HCT116 (cell line): ENCODE measurements around the gene DUSP14. TPM values are rescaled to one million over a fixed set of nuclear protein-coding genes. Genes with fewer than 3 reads are reported as not detected.

ENCODE experiments used
- ATAC-seq: fragments of 200-7000 bp; cut with Tn5 transposase; 2 replicates; pipeline ENCODE4 v1.9.1; 2020; ENCODE audit warnings: mild to moderate bottlenecking, moderate library complexity
- BruUV-seq: library from RNA; stranded (reverse); fragments of 400-500 nt; replicated peaks from 2 replicates; lab custom pipeline; 2021; lab: Mats Ljungman, UMichigan
- CTCF ChIA-PET: fragments of 300-600 bp; sonication (Branson Sonifier 250); formaldehyde crosslinking; loops from one replicate; lab custom pipeline; 2021; ENCODE audit warnings: antibody characterized with exemption; lab: Charles Lee
- POLR2A ChIA-PET: fragments of 300-600, 350-600 bp; sonication (Branson Sonifier 250); formaldehyde crosslinking; loops from one replicate; lab custom pipeline; 2021; ENCODE audit warnings: antibody characterized with exemption; lab: Charles Lee
- RAD21 ChIA-PET, 2 experiments: fragments of 300-600 bp; sonication (Branson Sonifier 250); formaldehyde crosslinking; loops; one replicate each; lab custom pipeline; 2023; ENCODE audit warnings: low total read pairs in 2 of 2; ENCODE audit not compliant: uncharacterized antibody in 2 of 2, unreplicated experiment in 2 of 2, low non-redundant PET in 1 of 2; lab: Charles Lee
- DNase-seq: peaks from one replicate; pipeline ENCODE4 v3.0.0-alpha.2; 2010; ENCODE audit warnings: low read depth, low spot score
- H2AFZ ChIP-seq: fragments of 200-600 bp; shearing (Covaris generic), sonication (generic); 2 replicates; pipeline ENCODE4 v1.6.1; 2017; ENCODE audit warnings: low read depth, mixed run types, mixed read lengths, antibody characterized with exemption, low read length; ENCODE audit not compliant: poor library complexity, severe bottlenecking
- H3K27ac ChIP-seq: 2 replicates; pipeline ENCODE4 v1.5.1; 2012; ENCODE audit warnings: low read depth, low read length
- H3K27me3 ChIP-seq: fragments of 200-600 bp; sonication (generic); 2 replicates; pipeline ENCODE4 v1.6.1; 2016; ENCODE audit warnings: mixed run types, low read length, mixed read lengths; ENCODE audit not compliant: insufficient read depth
- H3K36me3 ChIP-seq, 2 experiments: fragments of 200-500 bp in 1 of 2; fragments of 200-600 bp in 1 of 2; sonication (Bioruptor generic) in 1 of 2; sonication (generic) in 1 of 2; 2 replicates each; pipeline versions ENCODE4 v1.5.1 to v1.6.1; 2014 to 2016; ENCODE audit warnings: low read length in 2 of 2, inconsistent platforms in 1 of 2, mixed read lengths in 1 of 2, mixed run types in 1 of 2; ENCODE audit not compliant: insufficient read depth in 2 of 2, control insufficient read depth in 1 of 2
- H3K4me1 ChIP-seq, 2 experiments: fragments of 200-600 bp in 1 of 2; sonication (generic) in 1 of 2; 2 replicates each; pipeline versions ENCODE4 v1.5.1 to v1.6.1; 2012 to 2017; ENCODE audit warnings: low read length in 2 of 2, inconsistent platforms in 1 of 2, mild to moderate bottlenecking in 1 of 2, mixed read lengths in 1 of 2, mixed run types in 1 of 2, moderate library complexity in 1 of 2; ENCODE audit not compliant: insufficient read depth in 2 of 2, control insufficient read depth in 1 of 2
- H3K4me2 ChIP-seq: fragments of 200-600 bp; sonication (generic); 2 replicates; pipeline ENCODE4 v1.6.1; 2017; ENCODE audit warnings: mixed run types, low read length, mixed read lengths
- H3K4me3 ChIP-seq, 2 experiments: fragments of 200-600 bp in 1 of 2; sonication (generic) in 1 of 2; replicated peaks in 1 of 2; 2 replicates each; pipeline ENCODE4 v1.5.1; 2011 to 2016; ENCODE audit warnings: low read length in 2 of 2, control low read depth in 1 of 2, low read depth in 1 of 2, mild to moderate bottlenecking in 1 of 2, mixed read lengths in 1 of 2, mixed run types in 1 of 2
- H3K79me2 ChIP-seq: fragments of 200-600 bp; sonication (generic); 2 replicates; pipeline ENCODE4 v1.6.1; 2017; ENCODE audit warnings: mild to moderate bottlenecking, mixed run types, low read length, moderate library complexity, mixed read lengths; ENCODE audit not compliant: insufficient read depth
- H3K9ac ChIP-seq: fragments of 200-600 bp; sonication (generic); 2 replicates; pipeline ENCODE4 v1.6.1; 2016; ENCODE audit warnings: low read length, mixed read lengths
- H3K9me2 ChIP-seq: fragments of 200-600 bp; sonication (generic), shearing (Covaris generic); 2 replicates; pipeline ENCODE4 v1.6.1; 2017; ENCODE audit warnings: mixed run types, mild to moderate bottlenecking, moderate library complexity; ENCODE audit not compliant: insufficient read depth
- H3K9me3 ChIP-seq, 2 experiments: fragments of 200-500 bp in 1 of 2; fragments of 200-600 bp in 1 of 2; sonication (Bioruptor generic) in 1 of 2; sonication (generic) in 1 of 2; 2 replicates each; pipeline ENCODE4 v1.6.1; 2014 to 2017; ENCODE audit warnings: low read length in 2 of 2, mixed read lengths in 2 of 2, inconsistent platforms in 1 of 2, low read depth in 1 of 2, mild to moderate bottlenecking in 1 of 2, mixed run types in 1 of 2, moderate library complexity in 1 of 2; ENCODE audit not compliant: control insufficient read depth in 1 of 2, insufficient read depth in 1 of 2
- H4K20me1 ChIP-seq: fragments of 200-600 bp; sonication (generic), shearing (Covaris generic); 2 replicates; pipeline ENCODE4 v1.6.1; 2017; ENCODE audit warnings: mixed run types, mild to moderate bottlenecking, moderate library complexity; ENCODE audit not compliant: insufficient read depth
- CEBPB ChIP-seq: IDR thresholded peaks from 2 replicates; pipeline ENCODE4 v1.6.1; 2012; ENCODE audit warnings: low read depth
- EGR1 ChIP-seq: IDR thresholded peaks from 2 replicates; pipeline ENCODE4 v1.6.1; 2012; ENCODE audit warnings: low read depth
- RAD21 ChIP-seq: IDR thresholded peaks from 2 replicates; pipeline ENCODE4 v1.6.1; 2012; ENCODE audit warnings: low read depth, mild to moderate bottlenecking
- SIN3A ChIP-seq: IDR thresholded peaks from 2 replicates; pipeline ENCODE4 v1.6.1; 2012; ENCODE audit warnings: low read depth
- SP1 ChIP-seq: IDR thresholded peaks from 2 replicates; pipeline ENCODE4 v1.6.1; 2012; ENCODE audit warnings: low read depth
- SRF ChIP-seq: IDR thresholded peaks from 2 replicates; pipeline ENCODE4 v1.6.1; 2012; ENCODE audit warnings: low read depth
- TCF7L2 ChIP-seq: IDR thresholded peaks from 2 replicates; pipeline ENCODE4 v1.7.0; 2011; ENCODE audit warnings: borderline replicate concordance, inconsistent platforms; ENCODE audit not compliant: insufficient read depth, insufficient read length; ENCODE audit errors: extremely low read depth
- ZFX ChIP-seq: fragments of 450-650 bp; IDR thresholded peaks from 2 replicates; pipeline ENCODE4 v1.6.1; 2017
- ZNF274 ChIP-seq: fragments of 200-500 bp; sonication (Bioruptor generic); IDR thresholded peaks from 2 replicates; pipeline ENCODE4 v1.6.1; 2014; ENCODE audit warnings: mild to moderate bottlenecking, low read depth, low read length, inconsistent platforms
- intact Hi-C: fragments of 100-400 bp; cut with micrococcal nuclease; formaldehyde crosslinking; loops from 2 replicates; pipeline ENCODE4 v1.10.0; 2022
- total RNA-seq: library from RNA; stranded (reverse); gene quantifications from one replicate; pipeline ENCODE4 v1.2.1, GENCODE V29; 2021; ENCODE audit not compliant: unreplicated experiment
- TF ChIP-seq, protein P1 (sequence below): IDR thresholded peaks from 2 replicates; pipeline ENCODE4 v1.6.1; 2012
- TF ChIP-seq, protein P2 (sequence below), 3 experiments: fragments of 200-600 bp in 1 of 3; sonication (generic) in 1 of 3; IDR thresholded peaks in 2 of 3; conservative IDR thresholded peaks in 1 of 3; 2 replicates each; pipeline ENCODE4 v1.5.1; 2012 to 2017; ENCODE audit warnings: low read depth in 2 of 3, low read length in 2 of 3, antibody characterized with exemption in 1 of 3, borderline replicate concordance in 1 of 3, control low read depth in 1 of 3, mild to moderate bottlenecking in 1 of 3, mixed read lengths in 1 of 3, mixed run types in 1 of 3, moderate library complexity in 1 of 3; ENCODE audit not compliant: insufficient read depth in 1 of 3
- TF ChIP-seq, protein P3 (sequence below): IDR thresholded peaks from 2 replicates; pipeline ENCODE4 v1.6.1; 2011; ENCODE audit warnings: mild to moderate bottlenecking, low read length, moderate library complexity; ENCODE audit not compliant: insufficient replicate concordance; ENCODE audit errors: extremely low read depth

Gene DUSP14
- total RNA-seq, 1 experiment from 2014 or later: 27.6 TPM

DNA sequence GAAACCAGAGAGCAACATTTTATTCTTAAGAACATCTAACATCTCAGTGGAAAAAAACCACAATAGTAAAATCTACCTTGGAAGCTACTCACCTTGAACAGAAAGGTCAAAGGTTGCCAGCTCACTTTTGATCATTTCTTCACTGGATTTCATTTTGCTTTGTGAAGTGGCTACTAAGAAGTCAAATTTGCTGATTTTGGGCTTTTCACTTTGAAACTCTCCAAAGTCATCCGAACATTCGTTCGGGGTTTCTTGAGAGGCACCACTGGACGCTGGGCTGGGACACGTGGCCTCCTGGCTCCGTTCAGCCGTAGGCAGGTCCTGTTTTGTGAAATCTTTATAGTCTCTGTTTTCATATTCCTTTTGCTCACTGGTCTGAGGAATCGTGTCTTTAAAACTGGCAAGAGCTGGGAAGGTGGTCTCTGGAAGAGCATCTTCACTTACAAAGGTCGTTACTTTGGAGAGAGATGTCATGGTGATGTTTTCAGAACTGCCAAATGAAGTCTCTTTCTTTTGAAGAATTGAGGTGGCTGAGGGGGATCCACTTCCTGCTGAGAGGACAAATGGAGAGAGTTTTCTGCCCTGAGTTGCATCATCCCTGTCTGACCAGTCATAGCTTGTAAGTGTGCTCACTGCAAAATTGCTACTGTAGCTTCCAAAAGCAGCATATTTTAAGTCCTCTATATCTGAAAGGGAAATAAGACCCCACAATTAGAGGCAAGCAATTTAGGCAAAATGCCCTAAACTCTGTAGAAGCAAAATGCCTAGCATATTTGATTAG, 52.4 kb downstream of the DUSP14 start:
- no peak overlapping the region for H3K4me3 ChIP-seq
- intact Hi-C loops: no loop called here
- H3K79me2 ChIP-seq: no peaks in the 10 kb centered on the region
- no peak for TF ChIP-seq ZNF274
- TF ChIP-seq CEBPB: peak; percentile 22; the same call in 1 of the 2 replicates
- POLR2A ChIA-PET: no interaction called here
- RAD21 ChIA-PET: no interaction called here
- BruUV-seq: no TSS peak
- DNase-seq: no peak
- no peak overlapping the region for H3K9ac ChIP-seq
- no peaks in the 10 kb centered on the region for H3K9me2 ChIP-seq
- CTCF ChIA-PET: interaction anchor here (1.2 kb wide), 1 partner anchor 15 kb away, joined by 4 read pairs; no protein-coding TSS in a partner anchor
- peaks cover 5 to 18% of the 10 kb centered on the region in 2 experiments; a peak in 2 of 4 replicates for H3K36me3 ChIP-seq
- no peaks in the 10 kb centered on the region for H3K9me3 ChIP-seq
- H4K20me1 ChIP-seq: no peaks in the 10 kb centered on the region
- H3K4me2 ChIP-seq: no peak overlapping the region
- H3K27ac ChIP-seq: no peak overlapping the region
- no peak overlapping the region for H2AFZ ChIP-seq
- no peaks in the 10 kb centered on the region for H3K4me1 ChIP-seq
- ATAC-seq: no peak
- H3K27me3 ChIP-seq: no peaks in the 10 kb centered on the region

DNA sequence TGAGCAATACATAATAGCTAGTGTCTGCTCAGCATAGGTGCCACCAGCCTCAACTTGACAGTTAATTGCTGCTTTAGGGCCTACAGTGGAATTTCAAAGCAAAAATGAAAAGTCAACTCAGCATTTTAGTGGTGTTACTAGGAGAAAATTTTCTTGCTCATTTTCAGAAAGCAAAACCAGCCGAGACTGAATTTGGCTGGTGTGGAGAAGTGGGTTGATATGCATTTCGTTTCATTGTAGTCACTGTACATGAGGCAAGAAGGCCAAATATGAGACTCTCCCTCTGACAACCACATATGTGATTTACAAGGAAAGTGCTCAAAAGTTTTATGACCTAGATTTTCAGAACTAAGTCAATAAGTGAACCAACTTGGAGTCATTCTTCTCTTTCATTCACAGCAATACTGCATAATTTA, 54.0 kb downstream of the DUSP14 start:
- no peaks in the 10 kb centered on the region for H3K27me3 ChIP-seq
- H3K4me1 ChIP-seq: no peaks in the 10 kb centered on the region
- H2AFZ ChIP-seq: no peak overlapping the region
- no peak overlapping the region for H3K4me3 ChIP-seq
- no peaks in the 10 kb centered on the region for H3K9me2 ChIP-seq
- ChIA-PET CTCF (no interaction called here), POLR2A (no interaction called here), RAD21 (no interaction called here)
- H3K4me2 ChIP-seq: no peak overlapping the region
- ATAC-seq: no peak
- H3K9ac ChIP-seq: no peak overlapping the region
- no peaks in the 10 kb centered on the region for H3K79me2 ChIP-seq
- no peak for DNase-seq
- peaks cover 5 to 13% of the 10 kb centered on the region in 2 experiments; a peak in 2 of 4 replicates for H3K36me3 ChIP-seq
- no TSS peak for BruUV-seq
- no peak overlapping the region for H3K27ac ChIP-seq
- H3K9me3 ChIP-seq: no peaks in the 10 kb centered on the region
- intact Hi-C loops: no loop called here
- no peaks in the 10 kb centered on the region for H4K20me1 ChIP-seq
- TF ChIP-seq TCF7L2 (no peak), EGR1 (no peak), RAD21 (no peak), SRF (no peak), SP1 (no peak), ZFX (no peak), SIN3A (no peak)
- TF ChIP-seq, protein P1, sequence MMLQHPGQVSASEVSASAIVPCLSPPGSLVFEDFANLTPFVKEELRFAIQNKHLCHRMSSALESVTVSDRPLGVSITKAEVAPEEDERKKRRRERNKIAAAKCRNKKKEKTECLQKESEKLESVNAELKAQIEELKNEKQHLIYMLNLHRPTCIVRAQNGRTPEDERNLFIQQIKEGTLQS: no peak
- TF ChIP-seq, protein P2, sequence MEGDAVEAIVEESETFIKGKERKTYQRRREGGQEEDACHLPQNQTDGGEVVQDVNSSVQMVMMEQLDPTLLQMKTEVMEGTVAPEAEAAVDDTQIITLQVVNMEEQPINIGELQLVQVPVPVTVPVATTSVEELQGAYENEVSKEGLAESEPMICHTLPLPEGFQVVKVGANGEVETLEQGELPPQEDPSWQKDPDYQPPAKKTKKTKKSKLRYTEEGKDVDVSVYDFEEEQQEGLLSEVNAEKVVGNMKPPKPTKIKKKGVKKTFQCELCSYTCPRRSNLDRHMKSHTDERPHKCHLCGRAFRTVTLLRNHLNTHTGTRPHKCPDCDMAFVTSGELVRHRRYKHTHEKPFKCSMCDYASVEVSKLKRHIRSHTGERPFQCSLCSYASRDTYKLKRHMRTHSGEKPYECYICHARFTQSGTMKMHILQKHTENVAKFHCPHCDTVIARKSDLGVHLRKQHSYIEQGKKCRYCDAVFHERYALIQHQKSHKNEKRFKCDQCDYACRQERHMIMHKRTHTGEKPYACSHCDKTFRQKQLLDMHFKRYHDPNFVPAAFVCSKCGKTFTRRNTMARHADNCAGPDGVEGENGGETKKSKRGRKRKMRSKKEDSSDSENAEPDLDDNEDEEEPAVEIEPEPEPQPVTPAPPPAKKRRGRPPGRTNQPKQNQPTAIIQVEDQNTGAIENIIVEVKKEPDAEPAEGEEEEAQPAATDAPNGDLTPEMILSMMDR (IDR thresholded peaks at IDR 0.05 in 2 of 3, conservative IDR thresholded peaks at IDR 0.05 in 1 of 3; ENCODE audit: borderline replicate concordance in 1 of 3, insufficient read depth in 1 of 3, low read depth in 2 of 3, low read length in 2 of 3): no peak
- TF ChIP-seq, protein P3, sequence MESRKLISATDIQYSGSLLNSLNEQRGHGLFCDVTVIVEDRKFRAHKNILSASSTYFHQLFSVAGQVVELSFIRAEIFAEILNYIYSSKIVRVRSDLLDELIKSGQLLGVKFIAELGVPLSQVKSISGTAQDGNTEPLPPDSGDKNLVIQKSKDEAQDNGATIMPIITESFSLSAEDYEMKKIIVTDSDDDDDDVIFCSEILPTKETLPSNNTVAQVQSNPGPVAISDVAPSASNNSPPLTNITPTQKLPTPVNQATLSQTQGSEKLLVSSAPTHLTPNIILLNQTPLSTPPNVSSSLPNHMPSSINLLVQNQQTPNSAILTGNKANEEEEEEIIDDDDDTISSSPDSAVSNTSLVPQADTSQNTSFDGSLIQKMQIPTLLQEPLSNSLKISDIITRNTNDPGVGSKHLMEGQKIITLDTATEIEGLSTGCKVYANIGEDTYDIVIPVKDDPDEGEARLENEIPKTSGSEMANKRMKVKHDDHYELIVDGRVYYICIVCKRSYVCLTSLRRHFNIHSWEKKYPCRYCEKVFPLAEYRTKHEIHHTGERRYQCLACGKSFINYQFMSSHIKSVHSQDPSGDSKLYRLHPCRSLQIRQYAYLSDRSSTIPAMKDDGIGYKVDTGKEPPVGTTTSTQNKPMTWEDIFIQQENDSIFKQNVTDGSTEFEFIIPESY: no peak
